Neuronal stem cell (in vitro differentiated cells): ENCODE measurements around the gene SCN2B.
A peak's percentile ranks its signal among the peaks of the same experiment; 100 is the strongest.

ENCODE experiments used
- DNase-seq: peaks from one replicate; pipeline ENCODE4 v3.0.0-alpha.2; 2013; ENCODE audit warnings: low spot score
- H2AFZ ChIP-seq: one replicate; pipeline ENCODE4 v1.6.1; 2013; ENCODE audit warnings: mild to moderate bottlenecking, low read length, inconsistent platforms
- H2AK5ac ChIP-seq: 2 replicates; pipeline ENCODE4 v1.6.1; 2013; ENCODE audit warnings: low read depth, mild to moderate bottlenecking, inconsistent platforms, low read length, moderate library complexity, mixed read lengths
- H2BK120ac ChIP-seq: 2 replicates; pipeline ENCODE4 v1.6.1; 2013; ENCODE audit warnings: low read depth, mild to moderate bottlenecking, inconsistent platforms, low read length, moderate library complexity, mixed read lengths
- H2BK12ac ChIP-seq: one replicate; pipeline ENCODE4 v1.6.1; 2013; ENCODE audit warnings: low read length, inconsistent platforms
- H2BK15ac ChIP-seq: 2 replicates; pipeline ENCODE4 v1.6.1; 2013; ENCODE audit warnings: mild to moderate bottlenecking, low read length, inconsistent platforms, mixed read lengths
- H2BK5ac ChIP-seq: one replicate; pipeline ENCODE4 v1.6.1; 2013; ENCODE audit warnings: inconsistent platforms, mild to moderate bottlenecking, low read length, moderate library complexity
- H3K14ac ChIP-seq: one replicate; pipeline ENCODE4 v1.6.1; 2013; ENCODE audit warnings: low read length, inconsistent platforms
- H3K18ac ChIP-seq: 2 replicates; pipeline ENCODE4 v1.6.1; 2013; ENCODE audit warnings: low read length, inconsistent platforms
- H3K23ac ChIP-seq: 2 replicates; pipeline ENCODE4 v1.6.1; 2013; ENCODE audit warnings: low read depth, mild to moderate bottlenecking, mixed read lengths, low read length, inconsistent platforms; ENCODE audit not compliant: poor library complexity
- H3K27ac ChIP-seq: replicated peaks from 3 replicates; pipeline ENCODE4 v1.5.1; 2013; ENCODE audit warnings: low read length, inconsistent platforms
- H3K27me3 ChIP-seq, 3 experiments: 2 replicates each; pipeline ENCODE4 v1.6.1; 2013; ENCODE audit warnings: low read length in 3 of 3, mild to moderate bottlenecking in 2 of 3, inconsistent platforms in 1 of 3, low read depth in 1 of 3, mixed read lengths in 1 of 3, moderate library complexity in 1 of 3; ENCODE audit not compliant: control insufficient read depth in 3 of 3, insufficient read depth in 3 of 3
- H3K36me3 ChIP-seq, 2 donors: replicated peaks in 1 of 2; 2 replicates each; pipeline ENCODE4 v1.6.1; 2013; ENCODE audit warnings: low read length in 2 of 2; ENCODE audit not compliant: control insufficient read depth in 2 of 2, insufficient read depth in 2 of 2
- H3K4ac ChIP-seq: 2 replicates; pipeline ENCODE4 v1.6.1; 2013; ENCODE audit warnings: inconsistent platforms, mild to moderate bottlenecking, low read length, moderate library complexity
- H3K4me1 ChIP-seq, 2 donors: 1 replicate in 1 of 2; 2 replicates in 1 of 2; pipeline ENCODE4 v1.6.1; 2013; ENCODE audit warnings: low read length in 2 of 2, low read depth in 1 of 2; ENCODE audit not compliant: control insufficient read depth in 2 of 2, insufficient read depth in 1 of 2
- H3K4me2 ChIP-seq: one replicate; pipeline ENCODE4 v1.6.1; 2013; ENCODE audit warnings: mild to moderate bottlenecking, low read length, inconsistent platforms; ENCODE audit not compliant: insufficient read depth, poor library complexity, severe bottlenecking
- H3K4me3 ChIP-seq, 2 donors: 2 replicates each; pipeline ENCODE4 v1.5.1; 2013; ENCODE audit warnings: low read length in 2 of 2, mild to moderate bottlenecking in 2 of 2, inconsistent platforms in 1 of 2, moderate library complexity in 1 of 2
- H3K79me1 ChIP-seq: one replicate; pipeline ENCODE4 v1.6.1; 2013; ENCODE audit warnings: low read depth, mild to moderate bottlenecking, inconsistent platforms, low read length, moderate library complexity
- H3K9ac ChIP-seq: one replicate; pipeline ENCODE4 v1.6.1; 2013; ENCODE audit warnings: mild to moderate bottlenecking, low read depth, low read length, inconsistent platforms; ENCODE audit not compliant: poor library complexity
- H3K9me3 ChIP-seq, 2 donors: replicated peaks in 1 of 2; 2 replicates each; pipeline versions ENCODE3 to v1.6.1; 2013; ENCODE audit warnings: low read length in 2 of 2, mild to moderate bottlenecking in 2 of 2, inconsistent platforms in 1 of 2, low read depth in 1 of 2, mixed read lengths in 1 of 2, moderate library complexity in 1 of 2; ENCODE audit not compliant: control insufficient read depth in 2 of 2, insufficient read depth in 1 of 2
- H4K8ac ChIP-seq: one replicate; pipeline ENCODE4 v1.6.1; 2013; ENCODE audit warnings: low read depth, mild to moderate bottlenecking, inconsistent platforms, low read length, moderate library complexity
- H4K91ac ChIP-seq: one replicate; pipeline ENCODE4 v1.6.1; 2013; ENCODE audit warnings: low read length, low read depth, mild to moderate bottlenecking, inconsistent platforms; ENCODE audit not compliant: poor library complexity
- WGBS, 2 donors: extraction: QIAGEN DNeasy Blood & Tissue Kit; methylation state at CpG; one replicate each; pipeline ENCODE4 v1.1.7; 2013; ENCODE audit warnings: missing lambda C conversion rate in 2 of 2, mixed read lengths in 1 of 2; ENCODE audit not compliant: insufficient read length in 2 of 2, insufficient replicate concordance in 1 of 2; ENCODE audit errors: extremely low coverage in 2 of 2; 5-methylcytosine and 5-hydroxymethylcytosine counted together

The SCN2B gene

GRCh38 chr11:118136801-118137200 lies 39.6 kb downstream of the SCN2B start:
- no peak overlapping the region for H3K23ac ChIP-seq
- no peak overlapping the region for H2BK12ac ChIP-seq
- no peak overlapping the region for H3K14ac ChIP-seq
- H3K9me3 ChIP-seq: no peaks in the 10 kb centered on the region
- no peak overlapping the region for H2AFZ ChIP-seq
- H4K8ac ChIP-seq: no peak overlapping the region
- DNase-seq: no peak
- H4K91ac ChIP-seq: no peak overlapping the region
- H3K36me3 ChIP-seq: no peaks in the 10 kb centered on the region
- no peak overlapping the region for H3K18ac ChIP-seq
- H3K4me1 ChIP-seq: peaks cover 0 to 6% of the 10 kb centered on the region in 2 donors
- H3K27ac ChIP-seq: no peak overlapping the region
- no peak overlapping the region for H2BK120ac ChIP-seq
- no peak overlapping the region for H3K4me2 ChIP-seq
- no peak overlapping the region for H3K4ac ChIP-seq
- no peaks in the 10 kb centered on the region for H3K79me1 ChIP-seq
- peaks cover 0 to 49% (median 0%) of the 10 kb centered on the region in 3 experiments for H3K27me3 ChIP-seq
- H3K9ac ChIP-seq: no peak overlapping the region
- no peak overlapping the region for H2AK5ac ChIP-seq
- WGBS, 2 donors: no CpG with 5 or more reads among the region's 10 CpGs
- no peak overlapping the region for H2BK5ac ChIP-seq
- H3K4me3 ChIP-seq: no peak overlapping the region
- no peak overlapping the region for H2BK15ac ChIP-seq

DNA sequence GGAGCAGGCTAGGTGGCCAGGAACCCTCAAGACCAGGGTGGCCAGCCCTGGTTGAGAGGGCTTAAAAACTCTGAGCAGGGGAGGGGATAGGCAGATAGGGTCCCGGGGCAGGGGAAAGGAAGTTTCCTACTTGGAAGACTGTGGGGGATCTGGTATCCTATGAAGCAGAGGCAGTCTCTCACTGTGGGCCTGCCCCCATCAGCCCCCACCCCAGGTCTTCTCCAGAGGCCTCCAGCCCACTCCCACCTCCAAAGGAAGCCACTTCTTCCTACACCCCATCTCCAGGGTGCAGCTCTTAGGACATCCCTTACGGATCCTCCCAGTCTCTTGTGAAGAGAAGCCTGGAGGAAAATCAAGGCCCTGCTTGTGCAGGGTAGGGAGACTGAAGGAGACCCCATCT lies 40.1 kb downstream of the SCN2B start:
- Histone ChIP-seq H3K14ac (no peak overlapping the region), H2BK15ac (no peak overlapping the region), H3K4me1 (peaks cover 0 to 6% of the 10 kb centered on the region in 2 donors), H2BK120ac (no peak overlapping the region), H3K23ac (no peak overlapping the region), H3K27ac (no peak overlapping the region), H3K18ac (no peak overlapping the region), H4K91ac (no peak overlapping the region), H2AK5ac (no peak overlapping the region), H3K27me3 (peaks cover 0 to 46% (median 0%) of the 10 kb centered on the region in 3 experiments), H3K9ac (no peak overlapping the region), H3K9me3 (no peaks in the 10 kb centered on the region), H3K4ac (no peak overlapping the region), H2BK12ac (no peak overlapping the region), H3K4me3 (no peak overlapping the region), H3K36me3 (no peaks in the 10 kb centered on the region), H2AFZ (no peak overlapping the region), H3K79me1 (no peaks in the 10 kb centered on the region), H4K8ac (no peak overlapping the region), H3K4me2 (no peak overlapping the region), H2BK5ac (no peak overlapping the region)
- DNase-seq: no peak
- no CpG with 5 or more reads among the region's 2 CpGs for WGBS, 2 donors

- DNase-seq: no peak
- no peak overlapping the region for H2AFZ ChIP-seq
- H2BK120ac ChIP-seq: no peak overlapping the region
- H3K9ac ChIP-seq: no peak overlapping the region
- no peaks in the 10 kb centered on the region for H3K36me3 ChIP-seq
- H3K9me3 ChIP-seq: no peaks in the 10 kb centered on the region
- H3K23ac ChIP-seq: no peak overlapping the region
- H3K4ac ChIP-seq: no peak overlapping the region
- peak overlapping the region; percentile 59 for H2AK5ac ChIP-seq
- no CpG with 5 or more reads among the region's 5 CpGs for WGBS, 2 donors
- H4K91ac ChIP-seq: no peak overlapping the region
- no peak overlapping the region for H2BK12ac ChIP-seq
- no peak overlapping the region for H3K18ac ChIP-seq
- H3K4me1 ChIP-seq: peaks cover 0 to 6% of the 10 kb centered on the region in 2 donors
- H3K4me3 ChIP-seq: no peak overlapping the region
- no peak overlapping the region for H4K8ac ChIP-seq
- peaks cover 0 to 42% (median 0%) of the 10 kb centered on the region in 3 experiments for H3K27me3 ChIP-seq
- H3K4me2 ChIP-seq: no peak overlapping the region
- H3K79me1 ChIP-seq: no peaks in the 10 kb centered on the region
- H3K27ac ChIP-seq: no peak overlapping the region
- no peak overlapping the region for H2BK5ac ChIP-seq
- H3K14ac ChIP-seq: no peak overlapping the region
- no peak overlapping the region for H2BK15ac ChIP-seq
Observed at GRCh38 chr11:118135796-118136165, 40.7 kb downstream of the SCN2B start.

DNA sequence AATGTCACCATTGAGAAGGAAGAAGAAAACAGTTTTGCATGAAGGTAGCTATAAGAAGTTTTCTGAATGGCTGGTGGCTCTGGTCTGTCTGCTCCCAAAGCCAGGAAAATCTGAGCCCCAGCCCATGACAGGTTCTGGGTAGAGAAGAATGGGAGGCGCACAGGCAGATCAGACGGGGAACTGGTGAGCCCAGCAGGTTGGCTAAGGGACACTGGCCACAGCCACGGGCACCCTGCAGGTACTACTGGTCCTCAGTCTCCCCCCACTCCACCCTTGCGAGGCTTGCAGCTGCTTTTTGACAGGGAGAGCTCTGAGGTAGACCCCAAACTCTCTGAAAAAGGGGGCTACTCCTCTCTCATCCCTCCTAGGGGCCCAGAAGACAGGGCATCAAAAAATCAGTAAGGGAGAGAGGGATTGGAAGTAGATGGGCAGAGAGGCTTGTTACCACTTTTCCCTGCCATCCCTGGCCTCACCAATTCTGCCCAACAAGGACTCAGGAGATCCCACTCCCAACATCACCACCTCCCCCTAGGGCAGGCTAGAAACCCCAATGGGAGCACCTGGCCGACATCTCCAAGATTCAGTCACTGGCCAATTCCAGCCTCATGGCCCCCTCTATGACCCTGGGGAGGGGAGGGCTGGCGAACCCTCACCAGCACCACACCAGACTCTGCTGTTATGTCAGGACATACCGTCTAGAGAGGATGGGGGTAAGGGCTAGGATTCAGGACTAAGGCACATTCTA lies 41.2 kb downstream of the SCN2B start:
- H2AK5ac ChIP-seq: peak overlapping the region; percentile 59
- H3K14ac ChIP-seq: no peak overlapping the region
- no peak overlapping the region for H3K27ac ChIP-seq
- peaks cover 0 to 6% of the 10 kb centered on the region in 2 donors for H3K4me1 ChIP-seq
- H2AFZ ChIP-seq: no peak overlapping the region
- no peaks in the 10 kb centered on the region for H3K9me3 ChIP-seq
- no peak overlapping the region for H3K4me2 ChIP-seq
- H2BK12ac ChIP-seq: no peak overlapping the region
- H2BK15ac ChIP-seq: no peak overlapping the region
- H4K8ac ChIP-seq: no peak overlapping the region
- H3K4me3 ChIP-seq: no peak overlapping the region
- H3K18ac ChIP-seq: no peak overlapping the region
- H3K27me3 ChIP-seq: peaks cover 0 to 42% (median 0%) of the 10 kb centered on the region in 3 experiments
- no peak overlapping the region for H3K4ac ChIP-seq
- DNase-seq: no peak
- no peaks in the 10 kb centered on the region for H3K79me1 ChIP-seq
- H3K36me3 ChIP-seq: no peaks in the 10 kb centered on the region
- no peak overlapping the region for H2BK5ac ChIP-seq
- no peak overlapping the region for H3K9ac ChIP-seq
- no CpG with 5 or more reads among the region's 7 CpGs for WGBS, 2 donors
- H4K91ac ChIP-seq: no peak overlapping the region
- no peak overlapping the region for H3K23ac ChIP-seq
- no peak overlapping the region for H2BK120ac ChIP-seq
